Activated T-cell treated with anti-CD3 and anti-CD28 coated beads, Interleukin-2, amount 50 U/mL, for 48 hours (primary cell): Measurements from ENCODE around the gene URM1.

Source experiments
- DNase-seq, 2 experiments: peaks; one replicate each; pipeline ENCODE4 v3.0.0-alpha.2; 2020

URM1 gene

DNA sequence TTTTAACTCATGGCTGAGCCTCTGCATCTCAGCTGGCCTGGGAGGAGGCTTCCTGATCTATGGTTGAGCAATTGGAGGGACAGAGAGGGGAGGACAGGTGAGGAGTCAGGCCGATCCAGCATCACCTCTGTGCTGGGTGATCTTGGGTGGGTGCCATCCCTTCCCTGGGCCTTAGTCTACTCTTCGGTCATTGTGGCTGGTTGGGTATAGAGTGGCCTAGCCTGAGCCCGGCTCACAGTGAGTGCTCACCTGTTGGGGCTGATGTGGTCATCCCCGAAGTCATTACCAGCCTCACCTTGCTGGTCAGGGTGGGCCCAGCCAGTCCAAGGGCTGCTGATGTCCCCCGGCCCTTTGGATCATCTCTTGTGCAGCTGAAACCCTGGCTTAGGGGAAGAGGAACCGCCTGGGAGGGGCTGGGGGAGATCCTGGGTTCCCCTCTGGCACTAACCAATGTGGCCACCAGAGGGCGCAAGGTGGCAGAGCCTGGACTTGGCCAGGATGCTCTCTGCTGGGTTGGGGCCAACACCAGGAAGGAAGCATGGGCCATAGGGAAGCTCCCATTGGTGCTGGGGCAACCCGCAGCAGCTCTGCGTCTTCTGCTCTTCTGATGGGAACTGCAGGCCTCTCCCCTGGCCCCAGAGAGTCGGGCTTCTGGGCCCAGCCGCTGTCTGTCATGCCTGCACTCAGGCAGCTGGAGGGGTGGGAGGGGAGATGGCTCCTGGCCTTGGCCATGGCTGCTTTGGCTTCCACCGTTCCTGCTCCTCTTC is 67.4 kb downstream of the URM1 start:
- peak; percentile 91 for DNase-seq

DNA sequence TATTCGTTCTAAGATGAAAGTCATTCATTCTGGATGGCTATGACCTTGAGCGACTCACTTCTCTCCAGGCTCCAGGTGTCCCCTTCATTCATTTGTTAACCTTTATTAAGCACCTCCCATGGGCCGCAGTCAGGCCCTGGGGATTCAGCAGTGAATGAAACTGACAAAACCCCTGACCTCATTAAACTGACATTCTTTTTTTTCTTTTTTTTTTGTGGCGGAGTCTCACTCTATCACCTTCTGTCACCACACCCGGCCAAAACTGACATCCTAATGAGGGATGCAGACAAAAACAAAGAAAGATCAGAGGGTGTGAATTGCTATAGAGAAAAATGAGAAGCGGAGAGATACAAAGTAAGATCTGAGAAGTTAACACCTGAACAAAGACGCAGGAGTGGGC is 68.1 kb downstream of the URM1 start:
- no peak for DNase-seq
